Measurements from ENCODE around the gene SSR2.

The SSR2 gene

GRCh38 chr1:156006666-156007376 lies 13.9 kb downstream of the SSR2 start:
- H3K27ac ChIP-seq (ENCODE audit: low read depth, low read length): no peak overlapping the region
- H3K9ac ChIP-seq (ENCODE audit: low read length): no peak overlapping the region
- peaks cover 33% of the 10 kb centered on the region for H3K36me3 ChIP-seq (ENCODE audit: control insufficient read depth, insufficient read depth, low read length)

GRCh38 chr1:156004843-156005584 lies 15.7 kb downstream of the SSR2 start:
- Histone ChIP-seq H3K4me3 (ENCODE audit: low read depth, low read length) (no peak overlapping the region), H3K4me1 (ENCODE audit: control insufficient read depth, insufficient read depth, low read length) (no peaks in the 10 kb centered on the region), H3K9ac (ENCODE audit: low read length) (no peak overlapping the region), H3K27ac (ENCODE audit: low read depth, low read length) (no peak overlapping the region), H3K9me3 (ENCODE audit: control insufficient read depth, insufficient read depth, low read depth, low read length) (no peaks in the 10 kb centered on the region), H3K27me3 (ENCODE audit: control insufficient read depth, insufficient read depth, low read length) (no peaks in the 10 kb centered on the region), H3K36me3 (ENCODE audit: control insufficient read depth, insufficient read depth, low read length) (peaks cover 15% of the 10 kb centered on the region)

More at GRCh38 chr1:156006666-156007376, 13.9 kb downstream of the SSR2 start:
- H3K9me3 ChIP-seq (ENCODE audit: control insufficient read depth, insufficient read depth, low read depth, low read length): no peaks in the 10 kb centered on the region
- H3K4me3 ChIP-seq (ENCODE audit: low read depth, low read length): no peak overlapping the region
- no peaks in the 10 kb centered on the region for H3K4me1 ChIP-seq (ENCODE audit: control insufficient read depth, insufficient read depth, low read length)
- no peaks in the 10 kb centered on the region for H3K27me3 ChIP-seq (ENCODE audit: control insufficient read depth, insufficient read depth, low read length)

GRCh38 chr1:156003923-156004188 lies 16.9 kb downstream of the SSR2 start:
- H3K9ac ChIP-seq (ENCODE audit: low read length): no peak overlapping the region
- no peaks in the 10 kb centered on the region for H3K4me1 ChIP-seq (ENCODE audit: control insufficient read depth, insufficient read depth, low read length)
- no peak overlapping the region for H3K4me3 ChIP-seq (ENCODE audit: low read depth, low read length)
- H3K36me3 ChIP-seq (ENCODE audit: control insufficient read depth, insufficient read depth, low read length): peaks cover 3% of the 10 kb centered on the region
- no peaks in the 10 kb centered on the region for H3K9me3 ChIP-seq (ENCODE audit: control insufficient read depth, insufficient read depth, low read depth, low read length)
- H3K27me3 ChIP-seq (ENCODE audit: control insufficient read depth, insufficient read depth, low read length): no peaks in the 10 kb centered on the region
- H3K27ac ChIP-seq (ENCODE audit: low read depth, low read length): no peak overlapping the region

GRCh38 chr1:156002188-156002911 lies 18.4 kb downstream of the SSR2 start:
- no peak overlapping the region for H3K9ac ChIP-seq (ENCODE audit: low read length)
- no peaks in the 10 kb centered on the region for H3K27me3 ChIP-seq (ENCODE audit: control insufficient read depth, insufficient read depth, low read length)
- H3K4me3 ChIP-seq (ENCODE audit: low read depth, low read length): no peak overlapping the region
- H3K9me3 ChIP-seq (ENCODE audit: control insufficient read depth, insufficient read depth, low read depth, low read length): no peaks in the 10 kb centered on the region
- H3K27ac ChIP-seq (ENCODE audit: low read depth, low read length): no peak overlapping the region
- no peaks in the 10 kb centered on the region for H3K36me3 ChIP-seq (ENCODE audit: control insufficient read depth, insufficient read depth, low read length)
- H3K4me1 ChIP-seq (ENCODE audit: control insufficient read depth, insufficient read depth, low read length): no peaks in the 10 kb centered on the region

- Histone ChIP-seq H3K4me1 (ENCODE audit: control insufficient read depth, insufficient read depth, low read length) (no peaks in the 10 kb centered on the region), H3K36me3 (ENCODE audit: control insufficient read depth, insufficient read depth, low read length) (no peaks in the 10 kb centered on the region), H3K4me3 (ENCODE audit: low read depth, low read length) (no peak overlapping the region), H3K9me3 (ENCODE audit: control insufficient read depth, insufficient read depth, low read depth, low read length) (no peaks in the 10 kb centered on the region), H3K27me3 (ENCODE audit: control insufficient read depth, insufficient read depth, low read length) (no peaks in the 10 kb centered on the region), H3K9ac (ENCODE audit: low read length) (no peak overlapping the region), H3K27ac (ENCODE audit: low read depth, low read length) (no peak overlapping the region)
Observed at GRCh38 chr1:156001662-156002171, 19.0 kb downstream of the SSR2 start.

- H3K9ac ChIP-seq (ENCODE audit: low read length): no peak overlapping the region
- no peaks in the 10 kb centered on the region for H3K9me3 ChIP-seq (ENCODE audit: control insufficient read depth, insufficient read depth, low read depth, low read length)
- no peaks in the 10 kb centered on the region for H3K27me3 ChIP-seq (ENCODE audit: control insufficient read depth, insufficient read depth, low read length)
- no peaks in the 10 kb centered on the region for H3K36me3 ChIP-seq (ENCODE audit: control insufficient read depth, insufficient read depth, low read length)
- H3K27ac ChIP-seq (ENCODE audit: low read depth, low read length): no peak overlapping the region
- H3K4me1 ChIP-seq (ENCODE audit: control insufficient read depth, insufficient read depth, low read length): no peaks in the 10 kb centered on the region
- H3K4me3 ChIP-seq (ENCODE audit: low read depth, low read length): no peak overlapping the region
Observed at GRCh38 chr1:156001021-156001661, 19.6 kb downstream of the SSR2 start.

- Histone ChIP-seq H3K27ac (ENCODE audit: low read depth, low read length) (no peak overlapping the region), H3K36me3 (ENCODE audit: control insufficient read depth, insufficient read depth, low read length) (no peaks in the 10 kb centered on the region), H3K4me1 (ENCODE audit: control insufficient read depth, insufficient read depth, low read length) (no peaks in the 10 kb centered on the region), H3K27me3 (ENCODE audit: control insufficient read depth, insufficient read depth, low read length) (no peaks in the 10 kb centered on the region), H3K9me3 (ENCODE audit: control insufficient read depth, insufficient read depth, low read depth, low read length) (no peaks in the 10 kb centered on the region), H3K4me3 (ENCODE audit: low read depth, low read length) (no peak overlapping the region), H3K9ac (ENCODE audit: low read length) (no peak overlapping the region)
Observed at GRCh38 chr1:155999964-156000363, 20.8 kb downstream of the SSR2 start.

GRCh38 chr1:155996166-155996565 lies 24.6 kb downstream of the SSR2 start:
- no peak overlapping the region for H3K9ac ChIP-seq (ENCODE audit: low read length)
- no peaks in the 10 kb centered on the region for H3K36me3 ChIP-seq (ENCODE audit: control insufficient read depth, insufficient read depth, low read length)
- no peaks in the 10 kb centered on the region for H3K4me1 ChIP-seq (ENCODE audit: control insufficient read depth, insufficient read depth, low read length)
- H3K9me3 ChIP-seq (ENCODE audit: control insufficient read depth, insufficient read depth, low read depth, low read length): no peaks in the 10 kb centered on the region
- no peak overlapping the region for H3K27ac ChIP-seq (ENCODE audit: low read depth, low read length)
- no peak overlapping the region for H3K4me3 ChIP-seq (ENCODE audit: low read depth, low read length)
- no peaks in the 10 kb centered on the region for H3K27me3 ChIP-seq (ENCODE audit: control insufficient read depth, insufficient read depth, low read length)

GRCh38 chr1:155993595-155993994 lies 27.2 kb downstream of the SSR2 start:
- Histone ChIP-seq H3K9ac (ENCODE audit: low read length) (no peak overlapping the region), H3K4me1 (ENCODE audit: control insufficient read depth, insufficient read depth, low read length) (peaks cover 6% of the 10 kb centered on the region; the same call in 1 of the 2 replicates), H3K4me3 (ENCODE audit: low read depth, low read length) (no peak overlapping the region), H3K36me3 (ENCODE audit: control insufficient read depth, insufficient read depth, low read length) (no peaks in the 10 kb centered on the region), H3K9me3 (ENCODE audit: control insufficient read depth, insufficient read depth, low read depth, low read length) (no peaks in the 10 kb centered on the region), H3K27ac (ENCODE audit: low read depth, low read length) (no peak overlapping the region), H3K27me3 (ENCODE audit: control insufficient read depth, insufficient read depth, low read length) (no peaks in the 10 kb centered on the region)

- no peak overlapping the region for H3K27ac ChIP-seq (ENCODE audit: low read depth, low read length)
- H3K4me1 ChIP-seq (ENCODE audit: control insufficient read depth, insufficient read depth, low read length): peaks cover 6% of the 10 kb centered on the region; the same call in 1 of the 2 replicates
- H3K36me3 ChIP-seq (ENCODE audit: control insufficient read depth, insufficient read depth, low read length): no peaks in the 10 kb centered on the region
- H3K9ac ChIP-seq (ENCODE audit: low read length): no peak overlapping the region
- H3K4me3 ChIP-seq (ENCODE audit: low read depth, low read length): no peak overlapping the region
- H3K27me3 ChIP-seq (ENCODE audit: control insufficient read depth, insufficient read depth, low read length): no peaks in the 10 kb centered on the region
- H3K9me3 ChIP-seq (ENCODE audit: control insufficient read depth, insufficient read depth, low read depth, low read length): no peaks in the 10 kb centered on the region
Observed at GRCh38 chr1:155990005-155990739, 30.6 kb downstream of the SSR2 start.

All from HUES6 (cell line).